IgD-negative memory B cell (primary cell): ENCODE measurements around the gene NELFA. TPM values are rescaled to one million over a fixed set of nuclear protein-coding genes. Genes with fewer than 3 reads are reported as not detected.

ENCODE experiments used
- H3K27ac Mint-ChIP-seq, 3 donors: one replicate each; pipeline ENCODE4 v1.8.0; 2020 to 2022; ENCODE audit warnings: mild to moderate bottlenecking in 3 of 3, mixed read lengths in 3 of 3, moderate library complexity in 1 of 3
- H3K27me3 Mint-ChIP-seq: one replicate; pipeline ENCODE4 v1.8.0; 2021; ENCODE audit warnings: mixed read lengths
- H3K36me3 Mint-ChIP-seq: one replicate; pipeline ENCODE4 v1.8.0; 2020; ENCODE audit warnings: mild to moderate bottlenecking, mixed read lengths
- H3K4me1 Mint-ChIP-seq, 3 donors: one replicate each; pipeline ENCODE4 v1.8.0; 2020 to 2022; ENCODE audit warnings: mixed read lengths in 3 of 3, mild to moderate bottlenecking in 1 of 3
- H3K4me3 Mint-ChIP-seq, 4 donors: one replicate each; pipeline ENCODE4 v1.8.0; 2020 to 2022; ENCODE audit warnings: mild to moderate bottlenecking in 4 of 4, mixed read lengths in 4 of 4, moderate library complexity in 3 of 4
- H3K9me3 Mint-ChIP-seq, 3 donors: one replicate each; pipeline ENCODE4 v1.8.0; 2020 to 2021; ENCODE audit warnings: mixed read lengths in 3 of 3, mild to moderate bottlenecking in 1 of 3
- polyA plus RNA-seq: library from polyadenylated mRNA; unstranded; fragments of 300-500 nt; fragmentation: Illumina TruSeq; gene quantifications from one replicate; pipeline ENCODE4 v1.2.3, GENCODE V29; 2021

The NELFA gene
- polyA plus RNA-seq, 1 donor from 2014 or later, result 44.7 TPM

DNA sequence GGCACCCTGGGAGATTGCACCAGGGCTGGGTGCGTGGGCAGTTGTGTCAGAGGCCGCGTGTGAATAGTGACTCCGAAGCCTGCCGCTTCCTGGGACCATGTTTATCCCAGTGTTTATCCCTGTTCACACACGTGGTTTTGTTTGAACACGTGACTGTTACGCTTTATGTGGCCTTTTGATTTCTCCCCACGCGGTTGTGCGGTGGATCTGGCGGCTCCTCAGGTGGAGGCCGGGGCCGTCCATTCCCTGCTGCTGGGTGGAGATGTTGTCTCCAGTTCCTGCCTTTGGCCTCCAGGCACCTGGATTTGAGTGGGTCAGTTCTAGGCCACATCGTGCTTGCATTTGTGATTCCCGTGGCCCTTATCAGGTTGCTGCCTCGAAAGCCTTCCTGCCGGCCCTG is 35.1 kb downstream of the NELFA start:
- Mint-ChIP-seq H3K4me1 (peaks cover 0 to 2% (median 0%) of the 10 kb centered on the region in 3 donors), H3K27ac (no peak overlapping the region), H3K36me3 (peaks cover 8% of the 10 kb centered on the region), H3K4me3 (no peak overlapping the region), H3K9me3 (no peaks in the 10 kb centered on the region), H3K27me3 (no peaks in the 10 kb centered on the region)

DNA sequence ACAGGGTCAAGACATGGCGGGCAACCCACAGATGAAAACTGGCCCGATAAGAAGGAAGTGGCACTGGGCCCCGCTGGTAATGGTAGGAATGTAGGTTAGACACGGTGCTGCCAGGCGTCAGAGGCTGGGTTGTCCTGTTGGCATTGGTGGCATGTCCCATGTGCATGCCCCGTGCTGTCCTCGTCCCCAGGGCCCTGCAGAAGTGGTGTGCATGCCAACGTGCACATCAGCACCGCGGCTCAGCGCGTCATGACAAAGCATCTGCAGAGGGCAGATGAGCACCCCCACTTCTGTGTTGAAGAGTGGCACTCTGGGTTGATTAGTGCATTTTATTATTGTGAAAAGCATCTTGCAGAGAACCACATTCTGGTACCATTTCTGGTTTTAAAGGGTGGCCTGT is 35.6 kb downstream of the NELFA start:
- Mint-ChIP-seq H3K9me3 (no peaks in the 10 kb centered on the region), H3K36me3 (peaks cover 9% of the 10 kb centered on the region), H3K4me1 (peaks cover 0 to 2% (median 0%) of the 10 kb centered on the region in 3 donors), H3K27me3 (no peaks in the 10 kb centered on the region), H3K27ac (no peak overlapping the region), H3K4me3 (no peak overlapping the region)

DNA sequence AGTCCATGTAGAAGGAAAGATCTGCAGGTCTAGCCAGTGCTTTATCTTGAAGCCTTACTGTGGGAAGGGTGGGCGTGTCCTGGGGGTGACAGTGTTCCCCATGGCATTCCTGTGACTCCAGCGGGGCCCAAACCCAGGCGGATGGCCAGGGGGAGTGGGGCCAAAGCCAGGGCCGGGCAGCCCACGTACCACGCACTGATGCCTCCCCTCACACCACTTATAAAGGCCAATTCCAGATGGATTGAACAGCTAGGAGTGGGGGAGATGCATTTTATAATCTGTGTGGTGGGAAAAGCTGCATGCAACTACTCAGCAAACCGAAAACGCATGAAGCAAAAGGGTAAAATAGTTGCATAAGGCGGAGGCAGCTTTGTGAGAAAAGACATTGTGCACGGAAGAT is 36.4 kb downstream of the NELFA start:
- H3K36me3 Mint-ChIP-seq, result peaks cover 7% of the 10 kb centered on the region
- H3K4me1 Mint-ChIP-seq, result peaks cover 0 to 2% (median 0%) of the 10 kb centered on the region in 3 donors
- no peak overlapping the region for H3K27ac Mint-ChIP-seq
- H3K27me3 Mint-ChIP-seq, result no peaks in the 10 kb centered on the region
- H3K9me3 Mint-ChIP-seq, result no peaks in the 10 kb centered on the region
- H3K4me3 Mint-ChIP-seq, result no peak overlapping the region

DNA sequence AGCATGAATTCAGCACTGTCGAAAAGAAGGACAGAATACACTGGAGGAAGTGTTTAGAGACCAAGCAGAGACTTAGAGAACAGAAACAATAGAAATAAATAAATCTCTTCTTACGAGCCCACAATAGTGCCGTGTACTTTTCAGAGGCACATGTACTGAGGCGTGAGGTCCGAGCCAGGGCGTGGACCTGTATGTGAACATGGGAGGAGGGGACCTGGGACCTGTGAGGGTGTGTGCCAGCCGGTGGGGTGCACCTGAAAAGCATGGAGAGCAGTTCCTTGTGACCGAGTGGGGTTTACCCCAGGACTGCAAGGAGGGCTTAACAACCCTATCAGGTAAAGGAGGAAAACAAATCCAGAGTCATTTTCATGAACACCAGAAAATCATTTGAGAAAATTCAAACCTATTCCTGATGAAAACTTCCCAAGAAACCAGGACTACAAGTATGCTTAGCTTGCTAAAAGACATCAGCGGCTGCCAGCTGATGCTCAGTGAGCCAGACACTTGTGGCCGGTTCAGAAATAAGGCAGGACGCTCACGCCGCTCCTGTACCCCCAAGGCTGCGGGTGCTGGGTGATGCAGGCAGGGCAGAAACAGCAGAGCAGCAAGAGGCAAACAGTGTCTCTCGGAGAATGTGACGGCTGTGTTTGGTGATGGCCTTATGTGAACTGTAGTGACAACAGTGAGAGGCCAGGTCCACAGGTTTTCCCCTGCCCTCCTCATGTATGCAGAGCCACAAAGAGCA is 37.1 kb downstream of the NELFA start:
- Mint-ChIP-seq H3K4me3 (no peak overlapping the region), H3K4me1 (peaks cover 0 to 2% (median 0%) of the 10 kb centered on the region in 3 donors), H3K27ac (peak overlapping the region in 2 of 3 donors; percentile 27 to 34), H3K36me3 (peaks cover 7% of the 10 kb centered on the region), H3K27me3 (no peaks in the 10 kb centered on the region), H3K9me3 (no peaks in the 10 kb centered on the region)

DNA sequence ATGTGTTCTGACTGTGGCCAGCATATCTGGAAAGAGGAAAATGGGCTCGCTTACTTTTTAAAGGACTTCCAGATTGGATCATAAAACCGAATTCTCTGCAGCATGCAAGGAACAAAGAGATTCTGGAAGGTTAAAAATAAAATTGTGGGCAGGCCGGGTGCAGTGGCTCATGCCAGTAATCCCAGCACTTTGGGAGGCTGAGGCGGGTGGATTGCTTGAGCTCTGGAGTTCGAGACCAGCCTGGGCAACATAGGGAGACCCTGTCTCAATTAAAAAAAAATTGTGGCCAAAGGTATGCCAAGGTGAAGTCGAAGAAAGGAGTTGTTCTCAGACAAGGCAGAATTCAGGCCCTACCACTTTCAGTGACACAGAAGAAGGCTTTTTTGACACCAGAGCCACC is 37.8 kb downstream of the NELFA start:
- Mint-ChIP-seq H3K27me3 (no peaks in the 10 kb centered on the region), H3K36me3 (peaks cover 4% of the 10 kb centered on the region), H3K27ac (peak overlapping the region in 1 of 3 donors; percentile 27)

DNA sequence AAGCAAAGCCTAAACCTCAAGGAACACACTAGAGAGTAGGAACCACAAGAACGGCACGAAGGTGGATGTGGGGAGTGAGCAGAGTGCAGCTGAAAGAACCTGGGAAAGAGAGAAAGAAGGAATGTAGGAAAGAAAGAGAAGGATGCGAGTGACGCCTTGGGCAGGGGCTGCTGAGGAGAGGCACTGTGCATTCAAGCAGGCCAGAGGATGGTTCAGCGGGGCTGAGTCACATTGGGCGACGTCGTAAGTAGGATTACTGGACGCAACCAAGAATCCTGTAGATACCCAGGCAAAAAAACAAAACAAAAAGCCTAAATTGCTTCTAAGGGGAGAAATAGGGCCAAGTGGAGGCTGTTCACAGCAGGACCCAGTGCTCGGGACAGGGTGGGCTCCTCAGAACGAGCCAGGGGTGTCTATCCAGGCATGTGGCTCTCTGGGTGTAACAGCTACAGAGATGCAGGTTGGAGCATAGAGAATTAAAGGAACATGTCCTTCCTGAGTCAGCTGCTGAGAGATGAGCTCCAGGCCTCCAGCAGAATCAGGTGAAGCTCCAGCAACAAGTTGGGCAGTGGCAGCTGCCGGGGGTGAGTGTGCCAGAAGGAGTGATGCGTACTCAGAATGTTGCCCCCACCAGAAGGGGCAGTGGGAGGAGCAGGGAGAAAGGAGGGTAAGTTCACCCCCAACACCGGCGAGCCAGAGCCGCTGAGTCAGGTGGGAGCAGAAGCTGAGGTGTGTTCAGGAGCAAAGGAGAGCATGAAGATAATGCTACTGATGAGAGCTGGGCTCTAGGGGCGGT is 38.6 kb downstream of the NELFA start:
- H3K27ac Mint-ChIP-seq, result peak overlapping the region in 1 of 3 donors; percentile 31
- peaks cover 0 to 2% (median 0%) of the 10 kb centered on the region in 3 donors for H3K4me1 Mint-ChIP-seq
- H3K9me3 Mint-ChIP-seq, result no peaks in the 10 kb centered on the region
- H3K27me3 Mint-ChIP-seq, result no peaks in the 10 kb centered on the region
- H3K36me3 Mint-ChIP-seq, result peaks cover 5% of the 10 kb centered on the region
- H3K4me3 Mint-ChIP-seq, result no peak overlapping the region

More for the DNA sequence above, 37.8 kb downstream of the NELFA start:
- peaks cover 0 to 2% (median 0%) of the 10 kb centered on the region in 3 donors for H3K4me1 Mint-ChIP-seq
- H3K4me3 Mint-ChIP-seq, result no peak overlapping the region
- H3K9me3 Mint-ChIP-seq, result no peaks in the 10 kb centered on the region

DNA sequence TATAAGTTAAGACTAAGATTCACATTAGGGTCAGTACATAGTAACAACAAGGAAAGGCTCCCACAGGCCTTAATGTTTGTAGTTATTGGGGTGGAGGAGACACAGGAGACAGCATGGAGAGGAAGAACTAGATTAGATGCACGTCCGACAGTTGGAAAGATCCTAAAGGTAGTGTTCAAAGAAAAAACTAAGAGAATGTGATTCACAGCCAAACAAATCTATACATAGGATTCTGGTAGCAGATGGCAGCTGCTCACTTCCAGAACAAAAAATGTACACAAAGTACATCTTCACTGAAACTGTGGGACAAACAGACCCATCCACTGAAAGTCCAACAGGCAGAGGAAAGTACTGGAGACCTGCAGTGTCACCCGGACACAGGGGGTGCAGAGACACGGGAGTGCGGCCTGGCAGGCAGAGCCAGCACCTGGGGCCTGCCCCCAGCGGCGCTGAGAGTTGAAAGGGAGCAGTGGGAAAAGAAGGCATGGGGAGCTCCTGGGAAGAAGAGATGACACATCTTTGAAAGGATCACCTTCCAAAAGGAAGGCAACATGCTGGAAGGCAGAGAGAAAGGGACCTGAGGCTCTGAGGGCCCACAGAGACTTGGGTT is 40.0 kb downstream of the NELFA start:
- Mint-ChIP-seq H3K4me3 (no peak overlapping the region), H3K4me1 (peaks cover 0 to 2% (median 0%) of the 10 kb centered on the region in 3 donors), H3K36me3 (peaks cover 10% of the 10 kb centered on the region), H3K27ac (peak overlapping the region in 1 of 3 donors; percentile 37), H3K27me3 (no peaks in the 10 kb centered on the region), H3K9me3 (no peaks in the 10 kb centered on the region)

DNA sequence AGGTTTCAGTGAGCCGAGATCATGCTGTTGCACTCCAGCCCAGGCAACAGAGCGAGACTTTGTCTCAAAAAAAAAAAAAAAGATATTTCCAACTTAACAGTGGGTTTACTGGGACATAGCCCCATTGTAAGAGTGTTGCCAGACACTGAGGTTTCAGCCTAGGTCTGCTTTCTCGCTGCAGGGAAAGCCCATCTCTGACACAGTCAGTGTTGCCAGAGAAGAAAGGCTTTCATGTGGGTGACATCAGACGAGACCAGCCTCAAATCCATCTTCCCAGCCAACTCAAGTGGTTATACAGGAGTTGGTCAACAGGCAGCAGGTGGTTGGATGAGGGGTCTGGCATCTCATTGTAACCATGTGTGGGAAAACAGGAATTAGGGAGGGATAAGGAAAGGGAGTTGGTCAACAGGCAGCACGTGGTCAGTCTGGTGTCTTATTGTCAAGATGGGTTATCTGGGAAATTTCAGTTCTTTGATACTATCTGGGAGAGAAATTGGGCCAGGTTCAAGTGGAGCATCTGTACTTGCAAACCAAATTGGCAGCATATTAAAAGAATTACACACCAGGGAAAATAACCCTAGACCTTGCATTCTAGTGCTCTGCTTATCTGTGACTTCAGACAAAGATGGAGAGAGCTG is 41.1 kb downstream of the NELFA start:
- Mint-ChIP-seq H3K4me3 (no peak overlapping the region), H3K36me3 (peaks cover 10% of the 10 kb centered on the region), H3K27ac (no peak overlapping the region), H3K27me3 (no peaks in the 10 kb centered on the region), H3K9me3 (no peaks in the 10 kb centered on the region), H3K4me1 (peaks cover 0 to 5% (median 0%) of the 10 kb centered on the region in 3 donors)

DNA sequence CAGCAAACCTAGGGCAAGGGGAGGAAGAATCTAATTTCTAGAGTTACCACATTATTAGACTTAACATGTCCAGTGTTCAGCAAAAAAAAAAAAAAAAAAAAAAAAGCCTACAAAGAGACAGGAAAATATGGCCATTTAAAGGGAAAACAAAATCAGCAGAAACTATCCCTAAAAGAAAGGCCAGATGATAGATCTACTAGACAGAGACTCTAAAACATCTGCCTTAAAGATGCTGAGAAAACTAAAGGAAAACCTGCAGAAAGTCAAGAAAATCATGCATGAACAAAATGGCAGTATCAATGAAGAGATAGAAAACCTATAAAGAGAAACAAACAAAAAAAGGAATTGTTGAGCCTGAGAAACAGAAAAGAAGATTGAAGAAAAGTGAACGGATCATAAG is 43.8 kb downstream of the NELFA start:
- no peak overlapping the region for H3K27ac Mint-ChIP-seq
- H3K9me3 Mint-ChIP-seq, result no peaks in the 10 kb centered on the region
- H3K27me3 Mint-ChIP-seq, result no peaks in the 10 kb centered on the region
- peaks cover 10% of the 10 kb centered on the region for H3K36me3 Mint-ChIP-seq
- H3K4me1 Mint-ChIP-seq, result peaks cover 0 to 4% (median 0%) of the 10 kb centered on the region in 3 donors
- no peak overlapping the region for H3K4me3 Mint-ChIP-seq

DNA sequence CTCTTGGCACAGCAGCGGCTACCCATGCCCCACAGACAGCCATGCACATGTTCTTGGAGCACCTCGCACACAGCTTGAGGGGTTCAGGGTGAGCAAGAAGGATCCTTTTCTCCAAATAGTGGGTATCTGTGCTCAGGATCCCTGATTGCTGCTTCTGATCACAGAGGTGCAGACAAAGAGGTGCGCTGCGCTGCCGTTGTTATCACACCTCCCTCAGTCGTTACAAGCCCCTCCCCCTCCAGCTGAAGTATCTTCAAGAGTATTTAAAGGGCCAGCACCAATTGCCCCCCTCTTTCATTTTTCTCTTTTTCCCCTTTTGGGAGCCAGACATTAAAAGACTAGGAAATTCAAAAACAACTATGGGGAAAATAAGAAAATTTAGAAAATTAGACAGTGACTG is 44.3 kb downstream of the NELFA start:
- H3K36me3 Mint-ChIP-seq, result peaks cover 10% of the 10 kb centered on the region
- H3K4me1 Mint-ChIP-seq, result peaks cover 0 to 4% (median 0%) of the 10 kb centered on the region in 3 donors
- H3K4me3 Mint-ChIP-seq, result no peak overlapping the region
- H3K27me3 Mint-ChIP-seq, result no peaks in the 10 kb centered on the region
- H3K9me3 Mint-ChIP-seq, result no peaks in the 10 kb centered on the region
- H3K27ac Mint-ChIP-seq, result no peak overlapping the region

DNA sequence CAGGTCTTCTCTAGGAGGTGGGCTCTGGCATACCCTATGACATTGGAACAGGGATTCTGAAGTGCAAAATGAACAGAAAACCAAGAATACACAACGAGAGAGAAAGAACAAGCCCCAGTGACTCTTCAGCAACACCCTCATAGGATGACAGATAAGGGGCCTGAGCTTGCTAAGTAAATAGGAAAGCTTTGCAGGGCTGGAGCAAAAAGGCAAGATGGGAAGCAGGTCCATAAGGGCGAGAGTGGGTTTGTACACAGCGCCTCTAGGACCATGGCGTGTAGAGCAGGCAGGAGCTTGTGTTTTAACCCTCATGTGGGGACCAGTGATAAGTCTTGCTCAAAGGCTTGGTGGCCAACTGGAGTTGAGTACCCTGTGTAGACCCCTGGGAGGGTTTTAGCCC is 45.8 kb downstream of the NELFA start:
- Mint-ChIP-seq H3K4me1 (peaks cover 0 to 4% (median 0%) of the 10 kb centered on the region in 3 donors), H3K36me3 (peaks cover 14% of the 10 kb centered on the region), H3K9me3 (no peaks in the 10 kb centered on the region), H3K27ac (no peak overlapping the region), H3K4me3 (no peak overlapping the region), H3K27me3 (no peaks in the 10 kb centered on the region)

DNA sequence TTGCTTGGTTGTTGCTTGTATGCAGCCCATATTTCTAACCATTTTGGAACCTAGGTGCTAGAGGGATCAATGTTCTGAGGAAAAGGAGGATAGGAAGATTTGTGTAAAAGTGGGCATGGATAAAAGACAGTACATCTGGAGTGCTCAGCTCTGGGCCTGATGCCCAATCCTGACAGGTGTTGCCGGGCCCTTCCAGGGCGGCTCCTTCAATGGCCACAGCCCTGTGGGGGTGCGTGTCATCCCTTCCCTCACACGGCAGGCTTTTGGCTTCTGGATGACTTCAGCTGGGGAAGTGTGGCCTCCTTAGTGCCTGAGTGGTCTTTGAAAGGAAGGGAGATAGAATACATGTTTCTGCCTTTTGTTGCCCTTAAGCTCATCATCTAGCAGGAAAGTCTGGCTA is 47.2 kb downstream of the NELFA start:
- Mint-ChIP-seq H3K4me3 (no peak overlapping the region), H3K4me1 (peaks cover 0 to 4% (median 0%) of the 10 kb centered on the region in 3 donors), H3K27ac (no peak overlapping the region), H3K36me3 (peaks cover 14% of the 10 kb centered on the region), H3K27me3 (no peaks in the 10 kb centered on the region), H3K9me3 (no peaks in the 10 kb centered on the region)

DNA sequence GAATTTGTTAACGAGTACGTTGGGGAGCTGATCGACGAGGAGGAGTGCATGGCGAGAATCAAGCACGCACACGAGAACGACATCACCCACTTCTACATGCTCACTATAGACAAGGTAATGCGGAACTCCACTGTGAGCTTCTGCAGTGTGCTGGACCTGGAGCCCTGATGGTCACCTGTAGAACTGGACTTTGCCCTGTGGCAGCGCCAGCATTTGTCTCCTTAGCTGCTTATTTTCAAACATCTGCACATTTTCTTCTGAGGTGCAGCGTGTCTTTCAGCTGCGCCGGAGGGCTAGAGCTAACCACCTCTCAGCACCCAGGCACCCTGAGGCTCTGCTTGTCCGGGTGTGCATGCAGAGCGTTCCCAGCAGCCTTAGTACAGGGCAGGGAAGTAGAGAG is 47.7 kb downstream of the NELFA start:
- peaks cover 14% of the 10 kb centered on the region for H3K36me3 Mint-ChIP-seq
- no peak overlapping the region for H3K27ac Mint-ChIP-seq
- H3K9me3 Mint-ChIP-seq, result no peaks in the 10 kb centered on the region
- H3K27me3 Mint-ChIP-seq, result no peaks in the 10 kb centered on the region
- H3K4me3 Mint-ChIP-seq, result no peak overlapping the region
- peaks cover 0 to 4% (median 0%) of the 10 kb centered on the region in 3 donors for H3K4me1 Mint-ChIP-seq

DNA sequence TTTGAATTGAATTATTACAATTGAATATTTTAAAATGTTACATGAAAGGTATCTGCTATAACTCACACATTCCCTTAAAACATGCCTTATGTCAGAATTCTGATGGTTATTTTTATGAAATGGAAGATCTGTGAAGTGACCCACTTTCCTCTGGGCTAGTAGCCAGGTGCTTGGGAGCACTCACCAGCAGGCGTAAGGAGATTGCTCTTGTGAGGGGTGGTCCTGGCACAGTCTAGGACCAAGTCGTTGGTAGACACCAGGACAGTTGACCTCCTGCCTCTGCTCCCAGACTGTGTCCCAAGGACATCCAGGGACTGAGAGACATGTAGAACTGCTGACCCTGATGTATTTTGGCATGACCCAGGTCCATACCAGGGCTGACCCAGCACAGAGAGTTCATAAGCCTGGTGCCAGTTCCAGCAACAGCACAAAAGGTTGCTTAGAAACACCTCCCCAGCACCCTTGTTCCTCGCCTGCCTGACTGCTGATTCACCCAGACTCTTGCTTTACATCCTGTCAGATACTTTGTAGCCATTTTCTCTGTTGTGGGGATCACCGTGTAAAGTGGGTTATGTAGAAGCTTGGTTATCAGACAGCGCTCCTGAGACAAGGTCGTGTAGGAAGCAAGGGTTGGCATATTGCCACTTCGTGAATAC is 48.5 kb downstream of the NELFA start:
- H3K27me3 Mint-ChIP-seq, result no peaks in the 10 kb centered on the region
- H3K36me3 Mint-ChIP-seq, result peaks cover 14% of the 10 kb centered on the region
- peaks cover 0 to 4% (median 0%) of the 10 kb centered on the region in 3 donors for H3K4me1 Mint-ChIP-seq
- no peaks in the 10 kb centered on the region for H3K9me3 Mint-ChIP-seq
- peak overlapping the region in 1 of 3 donors; percentile 50 for H3K27ac Mint-ChIP-seq
- no peak overlapping the region for H3K4me3 Mint-ChIP-seq
